ENCODE data around the gene MALSU1. TPM values are rescaled to one million over a fixed set of nuclear protein-coding genes. Genes with fewer than 3 reads are reported as not detected.

MALSU1 gene
- total and polyA plus RNA-seq, 2 of the 13 experiments (the other 11 are each of a cell fraction or from before 2014, with no cell fraction given): 72.0 to 141 TPM

- TF ChIP-seq FIP1L1 (IDR thresholded peaks at IDR 0.05; ENCODE audit: borderline replicate concordance, insufficient read depth, low read depth, low read length) (no peak), ZNF12 (CRISPR knock-in tag; IDR thresholded peaks at IDR 0.05) (peak; percentile 46; the same call in 1 of the 2 replicates), AKNA (CRISPR knock-in tag; IDR thresholded peaks at IDR 0.05; ENCODE audit: borderline replicate concordance) (no peak), NFE2L2 (IDR thresholded peaks at IDR 0.05; ENCODE audit: low read length) (no peak), ZBTB34 (CRISPR knock-in tag; IDR thresholded peaks at IDR 0.05) (peak; percentile 23; the same call in 1 of the 2 replicates), ZMYM3 (CRISPR knock-in tag; IDR thresholded peaks at IDR 0.05) (peak; percentile 99), NFIB (CRISPR knock-in tag; IDR thresholded peaks at IDR 0.05; ENCODE audit: borderline replicate concordance) (no peak), PHF20 (CRISPR knock-in tag; IDR thresholded peaks at IDR 0.05) (peak; percentile 20; the same call in 1 of the 2 replicates), ISL2 (CRISPR knock-in tag; IDR thresholded peaks at IDR 0.05) (no peak), ZNF280B (CRISPR knock-in tag; IDR thresholded peaks at IDR 0.05; ENCODE audit: borderline replicate concordance) (no peak), MNT (IDR thresholded peaks at IDR 0.05) (no peak), ETV5 (CRISPR knock-in tag; IDR thresholded peaks at IDR 0.05; ENCODE audit: borderline replicate concordance) (peak; percentile 55; the same call in 1 of the 2 replicates), GATAD2A (CRISPR knock-in tag; IDR thresholded peaks at IDR 0.05) (peak; percentile 71), ZNF281 (CRISPR knock-in tag; IDR thresholded peaks at IDR 0.05; ENCODE audit: borderline replicate concordance) (peak; percentile 16; the same call in 1 of the 2 replicates), ZNF460 (CRISPR knock-in tag; IDR thresholded peaks at IDR 0.05; ENCODE audit: borderline replicate concordance) (peak; percentile 33; the same call in 1 of the 2 replicates)
Measured at GRCh38 chr7:23294549-23295400, 4.4 kb upstream of the MALSU1 start (continued).
